NCI-H146 treated with DMSO at 0.1 percent for 48 hours (cell line): ENCODE data around the gene R3HDM2.

Experiments used
- DNase-seq: peaks from one replicate; lab custom pipeline; 2025; ENCODE audit not compliant: unreplicated experiment; lab: John Stamatoyannopoulos, UW

The R3HDM2 gene

GRCh38 chr12:57232156-57232756 is 198.6 kb downstream of the R3HDM2 start:
- DNase-seq, result no peak

DNA sequence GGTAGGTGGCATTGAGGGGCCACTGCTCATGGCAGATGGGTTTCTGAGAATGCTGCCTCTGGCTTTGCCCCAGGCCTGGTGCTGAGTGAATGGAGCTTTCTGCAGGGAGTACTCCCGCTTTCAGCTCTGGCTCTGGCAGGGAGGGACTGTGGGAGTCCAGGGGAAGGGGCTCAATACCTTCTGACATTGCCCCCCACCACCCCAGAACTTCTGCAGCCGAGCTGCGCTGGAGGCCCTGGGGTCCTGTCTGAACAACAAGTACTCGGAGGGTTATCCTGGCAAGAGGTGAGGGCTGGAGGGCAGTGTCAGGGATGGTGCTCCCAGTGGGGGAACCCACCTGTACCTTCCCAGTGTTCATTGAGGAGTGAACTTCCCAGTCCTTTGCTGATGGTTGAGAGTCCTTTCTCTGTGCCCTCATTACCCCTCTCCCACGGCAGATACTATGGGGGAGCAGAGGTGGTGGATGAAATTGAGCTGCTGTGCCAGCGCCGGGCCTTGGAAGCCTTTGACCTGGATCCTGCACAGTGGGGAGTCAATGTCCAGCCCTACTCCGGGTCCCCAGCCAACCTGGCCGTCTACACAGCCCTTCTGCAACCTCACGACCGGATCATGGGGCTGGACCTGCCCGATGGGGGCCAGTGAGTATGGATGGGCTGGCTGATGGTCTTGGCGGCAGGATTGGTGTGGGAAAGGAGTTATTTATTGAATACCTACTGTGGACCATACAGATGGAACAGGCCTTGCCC is 199.4 kb downstream of the R3HDM2 start:
- DNase-seq, result no peak

- no peak for DNase-seq
These were observed 200.3 kb downstream of the R3HDM2 start for GRCh38 chr12:57230381-57231155.

DNA sequence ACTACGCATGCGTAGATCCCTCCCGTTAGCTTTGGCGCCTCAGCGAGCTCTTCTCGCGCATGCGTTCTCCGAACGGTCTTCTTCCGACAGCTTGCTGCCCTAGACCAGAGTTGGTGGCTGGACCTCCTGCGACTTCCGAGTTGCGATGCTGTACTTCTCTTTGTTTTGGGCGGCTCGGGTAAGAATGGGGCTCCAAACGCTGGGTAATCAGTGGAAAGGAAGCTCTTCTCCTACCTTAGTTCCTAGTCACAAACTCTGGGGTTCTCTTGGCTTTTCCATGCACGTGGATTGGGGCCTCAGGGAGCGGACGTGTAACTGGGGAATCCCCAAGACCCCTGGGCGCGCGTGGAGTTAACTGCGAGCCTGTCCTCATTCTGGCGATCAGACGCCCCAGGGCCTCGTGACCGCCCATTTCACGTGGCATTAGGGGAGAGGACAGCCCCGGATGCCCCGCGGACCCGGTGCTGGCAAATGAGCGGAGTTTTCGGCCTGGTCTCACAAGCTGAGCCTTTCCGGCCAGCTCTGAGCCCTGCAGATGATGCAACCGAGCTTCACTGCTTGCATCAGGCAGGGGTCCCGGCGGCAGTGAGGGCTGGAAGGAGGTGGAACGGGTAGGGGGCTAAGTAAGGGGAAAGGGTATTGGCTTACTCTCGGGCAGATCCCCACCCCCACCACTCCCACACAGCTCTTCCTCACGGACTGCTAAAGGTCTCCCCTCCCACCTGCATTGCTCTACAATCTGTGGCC is 201.0 kb downstream of the R3HDM2 start, which contains the start of gene SHMT2:
SHMT2 (plus strand) TSS at position 78 of the 747 bp plus-strand sequence; CDS start at position 146, 68 bp downstream.
- DNase-seq, result peak; percentile 91

GRCh38 chr12:57229046-57229633 is 201.7 kb downstream of the R3HDM2 start:
- no peak for DNase-seq

DNA sequence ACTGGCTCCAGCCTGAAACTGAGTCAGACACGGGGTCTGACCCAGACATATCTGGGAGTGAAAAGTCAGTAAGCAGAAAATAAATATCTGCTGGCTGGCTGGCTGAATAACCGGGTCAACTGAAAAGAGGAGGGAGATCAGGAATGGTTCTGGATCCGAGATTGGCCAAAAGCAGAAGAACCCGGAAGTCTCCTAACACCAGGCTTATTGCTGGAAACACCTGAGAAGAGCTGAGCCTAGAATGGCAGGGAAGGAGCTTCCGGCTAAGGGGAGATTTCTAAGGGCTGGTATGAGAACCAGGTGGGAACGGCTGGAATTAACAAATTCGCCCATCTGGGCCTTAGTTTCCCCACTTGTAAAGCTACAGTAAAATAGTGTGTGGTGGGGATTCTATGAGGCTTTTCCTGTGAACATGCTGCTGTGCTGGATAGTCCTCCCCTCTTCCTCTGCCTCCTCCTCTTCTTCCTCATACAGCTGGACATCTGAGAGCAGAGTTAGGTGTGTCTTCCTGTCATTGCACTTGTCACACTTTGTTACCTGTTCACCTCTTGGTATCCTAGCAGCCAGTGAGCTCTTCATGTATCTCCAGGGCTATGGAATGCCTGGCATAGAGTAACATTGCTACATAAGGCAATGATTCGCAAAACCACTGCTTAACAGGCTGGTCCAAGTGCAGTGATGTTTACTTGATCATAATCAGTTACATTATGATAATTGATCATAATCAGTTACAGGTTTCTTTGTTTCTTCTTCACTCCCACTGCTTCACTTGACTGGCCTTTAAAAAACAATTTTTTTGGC is 203.3 kb downstream of the R3HDM2 start:
- DNase-seq, result peak; percentile 37

DNA sequence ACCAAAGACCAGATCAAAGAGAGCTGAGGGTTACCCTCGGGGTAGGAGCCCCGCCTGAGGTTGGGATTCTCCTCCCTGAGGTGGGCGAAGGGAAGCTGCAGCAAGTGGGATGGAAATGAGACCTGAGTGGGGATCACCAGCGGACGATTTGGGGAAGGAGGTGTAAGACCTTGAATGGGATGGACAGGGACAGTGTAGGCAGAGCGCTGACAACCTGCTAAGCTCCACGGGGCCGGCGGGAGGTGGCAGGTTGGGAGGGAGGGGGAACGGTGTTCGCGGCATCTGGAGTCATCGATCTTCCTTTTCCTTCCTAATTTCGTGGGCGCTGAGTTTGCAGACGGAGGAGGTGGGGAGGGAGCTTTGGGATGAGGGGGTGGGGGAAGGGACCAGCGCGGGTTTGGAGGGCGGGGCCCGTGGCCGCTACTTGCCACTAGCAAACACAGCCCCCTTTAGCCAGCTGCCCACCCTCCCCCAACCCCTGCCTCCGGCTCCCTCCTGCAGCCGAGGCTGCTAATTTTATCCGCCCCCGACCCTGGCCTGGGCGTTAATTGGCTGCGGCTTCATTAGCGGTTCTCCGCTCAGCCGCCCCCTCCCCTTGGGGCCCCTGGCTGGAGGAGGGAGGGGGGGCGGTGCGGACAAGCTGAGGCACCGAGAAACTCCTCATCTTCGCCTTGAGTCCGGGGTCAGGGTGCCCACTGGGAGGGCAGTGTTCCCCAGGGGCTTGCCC is 204.1 kb downstream of the R3HDM2 start:
- peak; percentile 12 for DNase-seq

GRCh38 chr12:57225680-57226210 is 205.1 kb downstream of the R3HDM2 start:
- no peak for DNase-seq

GRCh38 chr12:57224973-57225679 is 205.7 kb downstream of the R3HDM2 start:
- no peak for DNase-seq

DNA sequence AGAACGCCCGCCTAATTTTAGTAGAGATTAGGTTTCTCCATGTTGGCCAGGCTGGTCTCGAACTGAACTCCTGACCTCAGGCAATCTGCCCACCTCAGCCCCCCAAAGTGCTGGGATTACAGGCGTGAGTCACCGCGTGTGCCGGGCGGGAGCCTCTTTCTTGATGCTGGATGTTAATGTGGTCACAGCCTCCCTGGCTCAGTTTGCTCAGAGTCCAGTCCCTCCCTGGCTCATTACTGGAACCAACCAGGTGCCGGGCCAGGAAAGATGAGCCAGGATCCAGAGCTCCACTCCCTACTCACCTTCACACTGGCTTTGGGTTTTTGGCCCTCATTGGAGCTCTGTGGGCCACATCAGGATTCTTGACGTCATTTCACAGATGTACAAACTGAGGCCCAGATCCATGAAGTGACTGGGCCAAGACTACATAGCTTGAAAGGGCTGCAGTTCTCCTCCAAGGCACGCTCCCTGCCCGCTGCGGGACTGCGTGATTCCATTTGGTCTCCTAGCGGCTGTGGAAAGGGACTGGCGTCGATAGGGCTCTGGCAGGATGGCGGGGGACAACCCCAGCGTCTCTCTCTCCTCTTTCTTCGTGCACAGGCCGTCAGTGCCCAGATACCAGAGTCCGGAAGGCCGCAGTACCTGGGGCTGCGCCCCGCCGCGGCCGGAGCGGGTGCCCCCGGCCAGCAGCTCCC is 206.4 kb downstream of the R3HDM2 start:
- DNase-seq, result no peak

DNA sequence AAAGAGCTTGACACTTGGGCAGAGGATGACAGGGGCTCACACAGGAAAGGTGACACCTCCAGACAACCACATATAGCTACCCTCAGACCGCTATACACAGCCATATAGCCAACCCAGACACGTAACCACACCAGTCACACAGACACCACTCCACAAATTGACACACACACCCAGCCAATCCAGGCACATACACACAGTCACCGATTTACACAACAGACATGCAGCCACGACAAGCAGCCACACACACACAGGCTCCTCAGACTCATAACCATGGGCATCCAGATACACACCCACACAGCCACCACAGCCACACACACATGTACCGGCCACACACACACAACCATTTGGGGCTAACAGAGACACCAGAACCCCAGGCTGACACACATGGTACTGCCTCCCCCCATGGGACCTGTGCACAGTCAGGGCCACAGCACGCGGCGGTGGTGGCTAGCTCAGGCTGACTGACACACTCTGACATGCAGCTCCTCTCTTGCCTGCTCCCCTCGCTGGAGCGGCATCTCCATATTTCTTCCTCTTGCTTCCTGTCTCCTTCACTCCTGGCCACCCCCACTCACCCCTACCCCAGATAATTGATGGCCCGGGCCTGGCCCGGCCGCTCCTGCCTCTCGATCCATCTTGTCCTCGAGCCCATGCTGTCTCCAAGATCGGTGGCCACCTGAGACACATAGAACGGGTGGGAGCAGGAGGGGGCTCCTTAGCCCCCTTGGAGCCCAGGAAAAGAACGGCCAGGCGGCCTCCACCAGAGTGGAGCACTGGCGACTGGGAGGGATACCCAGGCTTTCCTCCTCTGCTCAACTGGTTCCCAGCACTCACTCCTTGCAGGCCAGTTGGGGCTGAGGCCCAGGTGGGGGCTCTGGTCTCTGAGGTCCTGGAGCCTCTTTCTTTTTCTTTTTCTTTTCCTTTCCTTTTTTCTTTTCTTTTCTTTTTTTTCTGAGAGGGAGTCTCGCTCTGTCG is 207.4 kb downstream of the R3HDM2 start:
- DNase-seq, result no peak

- DNase-seq, result no peak
These were observed 208.3 kb downstream of the R3HDM2 start for GRCh38 chr12:57222286-57223190.

DNA sequence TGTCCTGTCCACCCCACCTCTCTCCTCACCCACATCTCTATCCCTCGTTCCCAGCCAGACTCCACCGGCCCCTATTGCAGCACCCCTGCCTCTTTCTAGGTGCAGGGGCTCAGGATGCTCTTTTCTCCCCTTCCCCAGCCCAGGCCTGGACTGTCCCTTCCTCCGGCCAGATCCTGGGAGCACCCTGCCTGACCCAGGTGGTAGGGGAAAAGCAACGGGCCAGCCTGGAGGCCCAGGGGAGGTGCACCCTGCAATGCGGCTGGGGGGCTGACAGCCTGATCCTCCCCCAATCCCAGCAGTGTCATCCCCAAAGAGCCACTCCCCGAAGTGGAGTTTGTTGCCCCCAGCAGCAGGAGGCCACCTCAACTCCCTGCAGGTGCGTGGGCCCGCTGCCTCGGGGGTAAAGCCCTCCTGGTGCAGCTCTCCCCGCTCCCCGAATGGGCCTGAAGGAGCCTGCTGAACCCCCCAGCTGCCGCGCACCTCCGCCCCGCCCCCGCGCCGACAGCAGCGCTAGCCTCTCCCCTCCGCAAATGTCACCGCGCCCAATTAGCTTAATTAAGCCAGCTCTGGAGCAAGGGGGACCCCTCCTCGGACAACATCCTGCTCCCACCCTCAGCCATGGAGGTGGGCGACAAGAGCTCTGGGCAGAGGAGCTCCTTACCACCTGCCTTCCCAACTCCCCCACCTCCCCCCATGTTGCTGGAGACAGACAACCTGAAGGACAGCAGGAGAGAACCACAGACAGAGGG is 209.5 kb downstream of the R3HDM2 start:
- no peak for DNase-seq

DNA sequence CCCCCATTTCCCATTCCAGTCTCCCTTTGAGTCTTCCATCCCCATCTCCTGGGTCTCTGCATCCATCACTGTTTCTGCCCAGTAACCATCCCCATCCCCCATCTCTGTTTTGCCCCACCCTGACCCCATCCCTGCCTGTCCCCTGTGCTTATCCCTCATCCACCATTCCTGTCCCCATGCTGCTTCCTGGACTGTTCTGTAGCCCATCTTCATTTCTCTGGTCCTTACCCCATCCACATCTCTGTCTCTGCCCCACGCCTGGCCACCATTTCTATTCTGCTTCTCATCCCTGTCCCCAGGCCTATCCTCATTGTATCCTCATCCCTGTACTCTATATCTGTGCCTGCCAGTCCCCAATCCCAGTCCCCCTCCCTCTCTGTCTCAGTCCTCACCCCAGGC is 210.1 kb downstream of the R3HDM2 start:
- no peak for DNase-seq
